GM10248 (cell line): ENCODE results near the gene ACP5.

Source experiments
- CTCF ChIA-PET: fragments of 300-600 bp; sonication (Branson Sonifier 250); formaldehyde crosslinking; extraction: SDS; loops from one replicate; lab custom pipeline; 2021; ENCODE audit warnings: antibody characterized with exemption; lab: Yijun Ruan, JAX
- POLR2A ChIA-PET: fragments of 350-650 bp; sonication (Branson Sonifier 250); formaldehyde crosslinking; extraction: SDS; loops from one replicate; lab custom pipeline; 2020; ENCODE audit warnings: antibody characterized with exemption; lab: Yijun Ruan, JAX
- DNase-seq: peaks from one replicate; pipeline ENCODE4 v3.0.0; 2012; ENCODE audit errors: extremely low spot score
- TF ChIP-seq, protein P1 (sequence below): IDR thresholded peaks from 2 replicates; pipeline ENCODE4 v1.5.1; 2012; ENCODE audit warnings: mild to moderate bottlenecking, low read depth; ENCODE audit errors: extremely low read depth, missing control alignments, control extremely low read depth

ACP5 gene

GRCh38 chr19:11586331-11586730 lies 8.9 kb upstream of the ACP5 start:
- DNase-seq: no peak
- CTCF ChIA-PET: interaction anchor here (0.7 to 4.5 kb wide), 6 partner anchors 10 to 92 kb away, joined by 3 to 38 read pairs (median 4); partner anchors contain the start of genes ELOF1 and ZNF627
- POLR2A ChIA-PET: interaction anchor here (0.6 to 0.9 kb wide), 2 partner anchors 91 to 1027 kb away, joined by 3 to 5 read pairs; no protein-coding TSS in a partner anchor
- TF ChIP-seq, protein P1, sequence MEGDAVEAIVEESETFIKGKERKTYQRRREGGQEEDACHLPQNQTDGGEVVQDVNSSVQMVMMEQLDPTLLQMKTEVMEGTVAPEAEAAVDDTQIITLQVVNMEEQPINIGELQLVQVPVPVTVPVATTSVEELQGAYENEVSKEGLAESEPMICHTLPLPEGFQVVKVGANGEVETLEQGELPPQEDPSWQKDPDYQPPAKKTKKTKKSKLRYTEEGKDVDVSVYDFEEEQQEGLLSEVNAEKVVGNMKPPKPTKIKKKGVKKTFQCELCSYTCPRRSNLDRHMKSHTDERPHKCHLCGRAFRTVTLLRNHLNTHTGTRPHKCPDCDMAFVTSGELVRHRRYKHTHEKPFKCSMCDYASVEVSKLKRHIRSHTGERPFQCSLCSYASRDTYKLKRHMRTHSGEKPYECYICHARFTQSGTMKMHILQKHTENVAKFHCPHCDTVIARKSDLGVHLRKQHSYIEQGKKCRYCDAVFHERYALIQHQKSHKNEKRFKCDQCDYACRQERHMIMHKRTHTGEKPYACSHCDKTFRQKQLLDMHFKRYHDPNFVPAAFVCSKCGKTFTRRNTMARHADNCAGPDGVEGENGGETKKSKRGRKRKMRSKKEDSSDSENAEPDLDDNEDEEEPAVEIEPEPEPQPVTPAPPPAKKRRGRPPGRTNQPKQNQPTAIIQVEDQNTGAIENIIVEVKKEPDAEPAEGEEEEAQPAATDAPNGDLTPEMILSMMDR: no peak

- TF ChIP-seq, protein P1: no peak
- ChIA-PET CTCF (interaction anchor here (0.8 to 6.0 kb wide), 5 partner anchors 10 to 201 kb away, joined by 3 to 37 read pairs (median 6); partner anchors contain the start of gene ELOF1), POLR2A (interaction anchor here (0.6 kb wide), 1 partner anchor 160 kb away, joined by 5 read pairs; no protein-coding TSS in a partner anchor)
- peak; percentile 75 for DNase-seq
These were observed 4.3 kb upstream of the ACP5 start for GRCh38 chr19:11581740-11582139.

DNA sequence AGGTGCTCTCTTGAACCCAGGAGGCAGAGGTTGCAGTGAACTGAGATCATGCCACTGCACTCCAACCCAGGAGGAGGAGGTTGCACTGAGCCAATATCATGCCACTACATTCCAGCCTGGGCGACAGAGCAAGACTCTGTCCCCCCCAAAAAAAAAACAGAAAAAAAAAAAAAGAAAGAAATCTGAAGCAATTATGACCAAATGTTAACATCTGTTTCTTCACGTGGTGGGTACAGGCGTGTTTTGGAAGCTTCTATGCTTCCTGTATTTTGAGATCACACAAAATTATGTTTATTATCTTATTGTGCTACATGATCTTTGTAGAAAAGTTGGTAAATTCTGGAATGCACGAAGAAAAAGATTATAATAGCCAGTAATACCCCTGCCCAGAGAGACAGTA lies 2.7 kb upstream of the ACP5 start:
- CTCF ChIA-PET: interaction anchor here (1.4 to 6.0 kb wide), 3 partner anchors 17 to 44 kb away, joined by 5 to 37 read pairs (median 8); partner anchors contain the start of gene ELOF1
- TF ChIP-seq, protein P1: no peak
- POLR2A ChIA-PET: interaction anchor here (0.6 kb wide), 1 partner anchor 36 kb away, joined by 3 read pairs; no protein-coding TSS in a partner anchor
- no peak for DNase-seq

DNA sequence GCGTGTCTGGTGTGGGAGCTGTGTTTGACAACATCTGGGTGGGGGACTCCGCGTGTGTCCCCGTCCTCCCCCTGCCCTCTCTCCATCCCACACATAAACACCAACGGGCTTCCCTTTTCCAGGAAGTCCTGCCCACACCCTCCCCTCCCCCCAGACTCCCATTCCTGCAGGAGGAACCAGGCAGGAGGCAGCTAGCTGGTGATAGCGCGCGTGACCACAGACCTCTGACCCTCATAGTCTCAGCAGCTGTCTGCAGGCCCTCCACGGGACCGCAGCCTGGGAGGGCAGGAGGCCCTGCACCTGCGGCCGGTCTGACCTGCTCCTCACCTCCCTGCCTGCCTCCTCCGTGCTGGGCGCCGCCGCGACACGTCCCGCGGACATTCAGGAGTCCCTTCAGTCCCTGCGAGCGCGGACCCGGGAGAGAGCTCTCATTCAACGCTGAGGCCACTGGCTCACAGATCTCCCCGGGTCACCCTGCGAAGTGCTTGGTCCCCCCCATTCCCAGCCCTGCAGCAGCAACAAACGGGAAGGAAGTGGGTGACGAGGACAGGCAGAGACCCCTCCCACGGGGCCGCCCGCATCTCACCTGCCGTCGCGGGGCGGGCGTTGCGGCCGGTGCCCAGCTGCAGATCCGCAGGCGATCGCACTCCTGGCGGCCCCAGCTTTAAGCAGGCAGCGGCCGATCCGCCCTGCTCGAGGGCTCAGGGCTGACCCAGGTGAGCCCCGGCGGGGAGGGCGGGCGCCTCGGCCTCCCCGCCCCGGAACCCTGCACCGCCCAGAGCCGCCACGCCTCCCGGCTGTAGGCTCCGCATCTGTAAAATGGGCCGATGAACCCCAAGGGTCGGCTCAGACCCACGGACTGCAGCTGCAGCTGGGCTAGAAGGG lies 1.1 kb upstream of the ACP5 start:
- TF ChIP-seq, protein P1: no peak
- CTCF ChIA-PET: interaction anchor here (0.7 to 6.0 kb wide), 8 partner anchors 9 to 219 kb away, joined by 3 to 37 read pairs (median 3); partner anchors contain the start of gene ELOF1
- POLR2A ChIA-PET: interaction anchor here (0.6 kb wide), 1 partner anchor 329 kb away, joined by 9 read pairs; no protein-coding TSS in a partner anchor
- peak; percentile 75 for DNase-seq

DNA sequence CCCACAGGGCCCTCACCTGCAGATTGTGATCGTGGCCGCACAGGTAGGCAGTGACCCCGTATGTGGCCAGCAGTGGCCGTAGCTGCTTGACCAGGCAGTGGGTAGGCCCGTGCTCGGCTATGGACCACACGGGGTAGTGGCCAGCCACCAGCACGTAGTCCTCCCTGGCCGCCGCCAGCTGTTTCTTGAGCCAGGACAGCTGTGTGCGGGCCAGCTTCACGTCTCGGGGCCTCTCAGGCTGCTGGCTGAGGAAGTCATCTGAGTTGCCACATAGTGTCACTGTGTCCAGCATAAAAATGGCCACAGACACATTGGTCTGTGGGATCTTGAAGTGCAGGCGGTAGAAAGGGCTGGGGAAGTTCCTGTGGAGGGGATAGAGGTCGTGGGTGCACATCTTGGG lies 1.2 kb downstream of the ACP5 start:
- CTCF ChIA-PET: interaction anchor here (0.9 to 3.8 kb wide), 5 partner anchors 12 to 94 kb away, joined by 3 to 23 read pairs (median 4); partner anchors contain the start of gene ELOF1

More for the DNA sequence above, 1.2 kb downstream of the ACP5 start:
- no peak for DNase-seq
- TF ChIP-seq, protein P1: no peak
- POLR2A ChIA-PET: interaction anchor here (0.6 kb wide), 1 partner anchor 34 kb away, joined by 5 read pairs; no protein-coding TSS in a partner anchor
